H1 (cell line): ENCODE measurements around the gene CDH20. TPM values are rescaled to one million over a fixed set of nuclear protein-coding genes. Genes with fewer than 3 reads are reported as not detected.

ENCODE experiments used
- CTCF ChIA-PET: fragments of 300-600 bp; sonication (Branson Sonifier 250); formaldehyde crosslinking; loops from one replicate; lab custom pipeline; 2021; ENCODE audit not compliant: partially characterized antibody; lab: Charles Lee
- POLR2A ChIA-PET: fragments of 300-600 bp; sonication (Branson Sonifier 250); formaldehyde crosslinking; loops from one replicate; lab custom pipeline; 2021; ENCODE audit warnings: inconsistent platforms; ENCODE audit not compliant: partially characterized antibody; lab: Charles Lee
- DNase-seq, 2 experiments: peaks; one replicate each; pipeline versions ENCODE4 v3.0.0 to v3.0.0-alpha.2; 2010 to 2022; ENCODE audit warnings: low spot score in 2 of 2, low read depth in 1 of 2, mixed read lengths in 1 of 2
- FAIRE-seq: peaks from 2 replicates; lab custom pipeline; 2011; peaks lifted over from hg19 to GRCh38; lab: Jason Lieb, UNC
- H2AFZ ChIP-seq: 2 replicates; pipeline ENCODE4 v1.8.1; 2012; ENCODE audit warnings: low read length, inconsistent platforms
- H2AK5ac ChIP-seq: 2 replicates; pipeline ENCODE4 v1.6.1; 2013; ENCODE audit warnings: low read depth, low read length
- H2BK120ac ChIP-seq: replicated peaks from 2 replicates; pipeline ENCODE3; 2013; ENCODE audit warnings: low read depth, low read length, inconsistent platforms
- H2BK12ac ChIP-seq: 2 replicates; pipeline ENCODE4 v1.6.1; 2013; ENCODE audit warnings: low read depth, low read length
- H2BK15ac ChIP-seq: 2 replicates; pipeline ENCODE4 v1.6.1; 2013; ENCODE audit warnings: low read length
- H2BK20ac ChIP-seq: 2 replicates; pipeline ENCODE4 v1.6.1; 2013; ENCODE audit warnings: low read length
- H2BK5ac ChIP-seq: 2 replicates; pipeline ENCODE4 v1.6.1; 2013; ENCODE audit warnings: low read depth, low read length
- H3K14ac ChIP-seq: 2 replicates; pipeline ENCODE4 v1.6.1; 2013; ENCODE audit warnings: inconsistent platforms; ENCODE audit not compliant: insufficient read length
- H3K18ac ChIP-seq: 2 replicates; pipeline ENCODE4 v1.6.1; 2013; ENCODE audit warnings: low read length; ENCODE audit errors: extremely low read depth
- H3K23ac ChIP-seq: 2 replicates; pipeline ENCODE4 v1.6.1; 2013; ENCODE audit warnings: inconsistent platforms; ENCODE audit not compliant: insufficient read length
- H3K23me2 ChIP-seq: 2 replicates; pipeline ENCODE4 v1.6.1; 2013; ENCODE audit warnings: low read depth, low read length
- H3K27ac ChIP-seq: 2 replicates; pipeline ENCODE4 v1.6.1; 2011; ENCODE audit warnings: low read depth, low read length, inconsistent platforms
- H3K27me3 ChIP-seq, 4 experiments: replicated peaks in 1 of 4; 1 replicate in 1 of 4; 2 replicates in 3 of 4; pipeline versions ENCODE4 v1.6.1 to v1.8.1; 2011 to 2013; ENCODE audit warnings: low read length in 3 of 4, mild to moderate bottlenecking in 3 of 4, inconsistent platforms in 2 of 4, mixed read lengths in 2 of 4, moderate library complexity in 1 of 4; ENCODE audit not compliant: control insufficient read depth in 3 of 4, insufficient read depth in 3 of 4; ENCODE audit errors: extremely low read depth in 1 of 4
- H3K36me3 ChIP-seq, 4 experiments: 2 replicates each; pipeline versions ENCODE4 v1.6.1 to v1.8.1; 2011 to 2013; ENCODE audit warnings: mild to moderate bottlenecking in 4 of 4, low read length in 3 of 4, moderate library complexity in 2 of 4, control low read depth in 1 of 4, inconsistent platforms in 1 of 4; ENCODE audit not compliant: insufficient read depth in 4 of 4, control insufficient read depth in 2 of 4
- H3K4ac ChIP-seq: replicated peaks from 2 replicates; pipeline ENCODE3; 2013; ENCODE audit warnings: low read length, low read depth, mixed read lengths, inconsistent platforms; ENCODE audit not compliant: insufficient read length
- H3K4me1 ChIP-seq, 4 experiments: replicated peaks in 1 of 4; 1 replicate in 1 of 4; 2 replicates in 3 of 4; pipeline versions ENCODE4 v1.6.1 to v1.8.1; 2011 to 2013; ENCODE audit warnings: low read length in 3 of 4, inconsistent platforms in 2 of 4, mixed read lengths in 1 of 4; ENCODE audit not compliant: insufficient read depth in 4 of 4, control insufficient read depth in 3 of 4
- H3K4me2 ChIP-seq, 2 experiments: 2 replicates each; pipeline versions ENCODE4 v1.6.1 to v1.8.1; 2011 to 2013; ENCODE audit warnings: low read depth in 2 of 2, low read length in 2 of 2, control low read depth in 1 of 2, inconsistent platforms in 1 of 2, mild to moderate bottlenecking in 1 of 2; ENCODE audit not compliant: insufficient read depth in 1 of 2
- H3K4me3 ChIP-seq, 4 experiments: fragments of 200-600, 300-600 bp in 1 of 4; sonication (generic), shearing (Covaris generic), sonication (Bioruptor Twin) in 1 of 4; 2 replicates each; pipeline versions ENCODE4 v1.5.1 to v1.8.1; 2011 to 2016; ENCODE audit warnings: low read length in 4 of 4, low read depth in 3 of 4, control low read depth in 2 of 4, inconsistent platforms in 2 of 4, mild to moderate bottlenecking in 2 of 4, mixed read lengths in 1 of 4, moderate library complexity in 1 of 4; ENCODE audit not compliant: insufficient read depth in 2 of 4; ENCODE audit errors: extremely low read depth in 1 of 4
- H3K56ac ChIP-seq: replicated peaks from 2 replicates; pipeline ENCODE3; 2013; ENCODE audit warnings: low read depth, mild to moderate bottlenecking, mixed read lengths, low read length, inconsistent platforms; ENCODE audit not compliant: insufficient read length
- H3K79me1 ChIP-seq: 2 replicates; pipeline ENCODE4 v1.6.1; 2013; ENCODE audit warnings: low read depth, low read length, control low read depth
- H3K79me2 ChIP-seq, 2 experiments: 2 replicates each; pipeline versions ENCODE4 v1.6.1 to v1.8.1; 2012 to 2013; ENCODE audit warnings: low read length in 2 of 2, mild to moderate bottlenecking in 2 of 2, inconsistent platforms in 1 of 2; ENCODE audit not compliant: insufficient read depth in 2 of 2, control insufficient read depth in 1 of 2
- H3K9ac ChIP-seq, 4 experiments: replicated peaks in 1 of 4; 1 replicate in 1 of 4; 2 replicates in 3 of 4; pipeline versions ENCODE4 v1.6.1 to v1.8.1; 2011 to 2013; ENCODE audit warnings: low read depth in 3 of 4, low read length in 3 of 4, control low read depth in 2 of 4, mild to moderate bottlenecking in 2 of 4, moderate library complexity in 2 of 4, inconsistent platforms in 1 of 4; ENCODE audit errors: extremely low read depth in 1 of 4
- H3K9me3 ChIP-seq, 2 experiments: 2 replicates each; pipeline versions ENCODE4 v1.6.1 to v1.8.1; 2012 to 2013; ENCODE audit warnings: mild to moderate bottlenecking in 2 of 2, moderate library complexity in 2 of 2, control low read depth in 1 of 2, inconsistent platforms in 1 of 2, low read depth in 1 of 2, low read length in 1 of 2, mixed read lengths in 1 of 2; ENCODE audit not compliant: insufficient read depth in 2 of 2
- H4K20me1 ChIP-seq, 2 experiments: replicated peaks in 1 of 2; 2 replicates each; pipeline versions ENCODE3 to v1.8.1; 2011 to 2013; ENCODE audit warnings: inconsistent platforms in 2 of 2, low read length in 2 of 2, mild to moderate bottlenecking in 1 of 2; ENCODE audit not compliant: insufficient read depth in 2 of 2, control insufficient read depth in 1 of 2
- H4K5ac ChIP-seq: 2 replicates; pipeline ENCODE4 v1.6.1; 2013; ENCODE audit warnings: low read length, low read depth, mixed read lengths, inconsistent platforms; ENCODE audit not compliant: insufficient read length
- H4K8ac ChIP-seq: 2 replicates; pipeline ENCODE4 v1.8.0; 2013; ENCODE audit warnings: mild to moderate bottlenecking, moderate library complexity, low read length, inconsistent platforms; ENCODE audit not compliant: insufficient read depth; ENCODE audit errors: extremely low read depth
- H4K91ac ChIP-seq: replicated peaks from 2 replicates; pipeline ENCODE3; 2013; ENCODE audit warnings: low read length, mixed read lengths, inconsistent platforms; ENCODE audit not compliant: insufficient read length
- CBX5 ChIP-seq: fragments of 300-800, 300-1000 bp; sonication (generic); IDR thresholded peaks from 2 replicates; pipeline ENCODE4 v1.7.1; 2016; ENCODE audit warnings: antibody characterized with exemption, low read length, low read depth
- GTF2F1 ChIP-seq: IDR thresholded peaks from 2 replicates; pipeline ENCODE4 v1.6.1; 2012; ENCODE audit warnings: low read depth, low read length, improper control_type of control experiment, borderline replicate concordance
- HDAC2 ChIP-seq, 2 experiments: fragments of 300-600 bp in 1 of 2; sonication (generic) in 1 of 2; IDR thresholded peaks; 2 replicates each; pipeline ENCODE4 v1.6.1; 2011 to 2012; ENCODE audit warnings: low read depth in 2 of 2, low read length in 2 of 2, mild to moderate bottlenecking in 2 of 2, moderate library complexity in 2 of 2, borderline replicate concordance in 1 of 2, inconsistent platforms in 1 of 2
- JUN ChIP-seq: IDR thresholded peaks from 2 replicates; pipeline ENCODE4 v1.6.1; 2011; ENCODE audit warnings: low read depth, mild to moderate bottlenecking, improper control_type of control experiment, low read length
- KDM1A ChIP-seq: fragments of 200-600, 300-600 bp; sonication (generic); IDR thresholded peaks from 2 replicates; pipeline ENCODE4 v1.7.1; 2016; ENCODE audit warnings: mild to moderate bottlenecking, low read length, borderline replicate concordance
- KDM4A ChIP-seq: IDR thresholded peaks from one replicate; pipeline ENCODE4 v1.7.1; 2012; ENCODE audit warnings: low read depth, mild to moderate bottlenecking, moderate library complexity, low read length, inconsistent platforms; ENCODE audit not compliant: severe bottlenecking
- KDM5A ChIP-seq: fragments of 200-600 bp; IDR thresholded peaks from 2 replicates; pipeline ENCODE4 v1.7.1; 2012; ENCODE audit warnings: mild to moderate bottlenecking, low read length, inconsistent platforms, mixed read lengths
- NANOG ChIP-seq: IDR thresholded peaks from 2 replicates; pipeline ENCODE4 v1.6.1; 2011; ENCODE audit warnings: low read length, low read depth, mild to moderate bottlenecking, inconsistent platforms; ENCODE audit not compliant: insufficient read depth, poor library complexity, severe bottlenecking
- RAD21 ChIP-seq, 2 experiments: IDR thresholded peaks in 1 of 2; conservative IDR thresholded peaks in 1 of 2; 2 replicates each; pipeline ENCODE4 v1.6.1; 2011; ENCODE audit warnings: low read depth in 2 of 2, low read length in 2 of 2, improper control_type of control experiment in 1 of 2, inconsistent platforms in 1 of 2, mild to moderate bottlenecking in 1 of 2, moderate library complexity in 1 of 2
- WGBS, 2 experiments: shearing (Covaris generic) in 1 of 2; methylation state at CpG; one replicate each; pipeline versions ENCODE4 v1.1.6 to v1.1.7; 2013 to 2015; ENCODE audit warnings: low lambda C conversion rate in 2 of 2, mixed read lengths in 2 of 2, inconsistent platforms in 1 of 2, low coverage in 1 of 2, missing lambda C conversion rate in 1 of 2; ENCODE audit not compliant: insufficient replicate concordance in 2 of 2, insufficient coverage in 1 of 2, insufficient read length in 1 of 2; ENCODE audit errors: extremely low coverage in 1 of 2, missing lambda C conversion rate in 1 of 2; 5-methylcytosine and 5-hydroxymethylcytosine counted together
- polyA plus RNA-seq, 7 experiments: library from polyadenylated mRNA; depleted of rRNA in 3 of 7; stranded (reverse) in 5 of 7; unstranded in 2 of 7; fragments of >200 nt in 5 of 7; fragments of 200-250 nt in 2 of 7; gene quantifications; 1 replicate in 5 of 7; 2 replicates in 1 of 7; 4 replicates in 1 of 7; pipeline versions ENCODE4 v1.2.1 to v1.2.3, GENCODE V29; 2011 to 2013; ENCODE audit warnings: missing spikeins in 2 of 7, mixed read lengths in 2 of 7
- total RNA-seq: library from RNA; stranded (reverse); fragmentation: NEBNext Ultra II Directional; extraction: Animal tissue kit (Norgen Biotek cat#: 25700); gene quantifications from 2 replicates; pipeline ENCODE4 v1.2.1, GENCODE V29; 2021

Gene CDH20
- total and polyA plus RNA-seq, 2 of the 8 experiments (the other 6 are each of a cell fraction or from before 2014, with no cell fraction given): 0.07 to 0.12 TPM

DNA sequence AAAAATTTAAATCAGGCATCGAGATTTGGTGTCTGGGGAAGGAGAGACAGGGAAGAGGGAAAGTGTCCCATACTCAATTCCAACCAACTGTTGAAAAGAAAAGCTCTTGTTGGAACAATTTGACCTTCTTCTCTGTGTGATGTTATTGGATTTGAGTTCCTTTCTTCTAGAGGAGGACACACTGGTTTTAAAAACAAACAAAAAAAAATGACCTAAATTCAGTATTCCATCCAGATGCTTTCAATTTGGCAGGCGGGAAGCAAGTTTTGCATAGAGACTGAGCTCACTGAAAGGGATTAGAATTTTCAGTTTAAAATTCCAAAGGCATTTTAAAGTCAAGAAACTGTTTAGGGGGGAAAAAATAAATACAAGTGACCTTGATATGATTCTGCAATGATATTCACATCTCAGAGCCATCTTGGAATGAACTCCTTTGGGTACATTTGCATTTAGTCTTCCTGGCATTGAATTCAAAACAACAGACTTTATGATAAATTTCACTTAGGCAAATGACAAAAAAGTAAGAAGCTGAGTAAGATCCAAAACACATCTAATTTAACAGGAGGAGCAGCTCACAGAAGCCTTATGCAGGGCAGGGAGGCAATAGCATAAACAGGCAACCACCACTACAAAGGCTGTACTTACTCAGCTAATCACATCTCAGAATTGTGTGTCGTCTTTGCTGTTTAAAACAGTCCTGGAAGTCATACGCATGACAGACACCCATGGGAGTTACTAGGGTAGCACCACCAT is 126.8 kb downstream of the CDH20 start:
- no peak overlapping the region for H3K4ac ChIP-seq
- H4K5ac ChIP-seq: no peak overlapping the region
- WGBS, 2 experiments: 85% methylated on average over 4 of the region's 4 CpGs; no CpG with 5 or more reads in 1 of the 2 experiments
- POLR2A ChIA-PET: no interaction called here
- H2BK15ac ChIP-seq: no peak overlapping the region
- no peak overlapping the region for H3K56ac ChIP-seq
- H3K4me1 ChIP-seq: no peaks in the 10 kb centered on the region
- no peak overlapping the region for H4K91ac ChIP-seq
- no peak overlapping the region for H3K14ac ChIP-seq
- FAIRE-seq (no peak), DNase-seq (no peak)
- H3K27me3 ChIP-seq: no peaks in the 10 kb centered on the region
- H3K9ac ChIP-seq: no peak overlapping the region
- no peak overlapping the region for H4K8ac ChIP-seq
- no peak overlapping the region for H3K18ac ChIP-seq
- no peak overlapping the region for H3K27ac ChIP-seq
- H2BK120ac ChIP-seq: no peak overlapping the region
- H2BK5ac ChIP-seq: no peak overlapping the region
- no peak overlapping the region for H3K4me2 ChIP-seq
- no peak overlapping the region for H3K23ac ChIP-seq
- no peaks in the 10 kb centered on the region for H3K79me1 ChIP-seq
- TF ChIP-seq KDM5A (no peak), CBX5 (no peak), JUN (no peak), KDM4A (no peak), GTF2F1 (no peak), KDM1A (no peak), HDAC2 (IDR thresholded peaks at IDR 0.05; ENCODE audit: borderline replicate concordance in 1 of 2, low read depth in 2 of 2, low read length in 2 of 2) (no peak), RAD21 (IDR thresholded peaks at IDR 0.05 in 1 of 2, conservative IDR thresholded peaks at IDR 0.05 in 1 of 2; ENCODE audit: low read depth in 2 of 2, low read length in 2 of 2) (no peak), NANOG (no peak)
- H2BK12ac ChIP-seq: no peak overlapping the region
- 0 out of 2 replicates have a peak overlapping the region, but pooled peaks have one; percentile 43 for H2AFZ ChIP-seq
- no peak overlapping the region for H2AK5ac ChIP-seq
- H3K23me2 ChIP-seq: no peaks in the 10 kb centered on the region
- H4K20me1 ChIP-seq: no peaks in the 10 kb centered on the region
- no peaks in the 10 kb centered on the region for H3K79me2 ChIP-seq
- no peak overlapping the region for H3K4me3 ChIP-seq
- no peaks in the 10 kb centered on the region for H3K9me3 ChIP-seq
- CTCF ChIA-PET: interaction anchor here (0.8 to 1.2 kb wide), 3 partner anchors 18 to 42 kb away, joined by 3 to 5 read pairs (median 3); no protein-coding TSS in a partner anchor
- H2BK20ac ChIP-seq: no peak overlapping the region
- H3K36me3 ChIP-seq: no peaks in the 10 kb centered on the region
